Stimulated activated CD8-positive, alpha-beta memory T cell treated with anti-CD3 and anti-CD28 coated beads, Interleukin-4, amount 100 ng/mL, for 24 hours (primary cell): ENCODE results near the gene LAPTM5.
A peak's percentile ranks its signal among the peaks of the same experiment; 100 is the strongest.

Experiments
- DNase-seq: peaks from one replicate; pipeline ENCODE4 v3.0.0-alpha.2; 2020; ENCODE audit warnings: low read depth

LAPTM5 gene

GRCh38 chr1:30728832-30729638 is 28.5 kb downstream of the LAPTM5 start:
- no peak for DNase-seq

- no peak for DNase-seq
Measured at GRCh38 chr1:30728340-30728739, 29.2 kb downstream of the LAPTM5 start.

GRCh38 chr1:30727824-30728223 is 29.8 kb downstream of the LAPTM5 start:
- DNase-seq, result no peak

- DNase-seq, result no peak
Measured at GRCh38 chr1:30726773-30727684, 30.5 kb downstream of the LAPTM5 start.

- DNase-seq, result no peak
Measured at GRCh38 chr1:30726236-30726635, 31.3 kb downstream of the LAPTM5 start.

- no peak for DNase-seq
Measured at GRCh38 chr1:30725450-30726095, 32.0 kb downstream of the LAPTM5 start.

- DNase-seq, result no peak
Measured at GRCh38 chr1:30724655-30725421, 32.7 kb downstream of the LAPTM5 start.

GRCh38 chr1:30724175-30724574 is 33.4 kb downstream of the LAPTM5 start:
- no peak for DNase-seq

- DNase-seq, result no peak
Measured at GRCh38 chr1:30723331-30723755, 34.2 kb downstream of the LAPTM5 start, which contains the start of gene MATN1. Gene MATN1, minus strand, starts transcription at chr1:30723585. Its CDS starts 34 bp downstream, at chr1:30723551.

- no peak for DNase-seq
Measured at GRCh38 chr1:30721812-30722537, 35.6 kb downstream of the LAPTM5 start.

GRCh38 chr1:30721341-30721793 is 36.2 kb downstream of the LAPTM5 start:
- DNase-seq, result no peak

GRCh38 chr1:30720271-30721223 is 37.0 kb downstream of the LAPTM5 start:
- DNase-seq, result no peak

GRCh38 chr1:30719406-30720270 is 37.9 kb downstream of the LAPTM5 start:
- no peak for DNase-seq

GRCh38 chr1:30718636-30719405 is 38.8 kb downstream of the LAPTM5 start:
- DNase-seq, result peak; percentile 76

- DNase-seq, result peak; percentile 99
Measured at GRCh38 chr1:30718091-30718635, 39.4 kb downstream of the LAPTM5 start.

- DNase-seq, result no peak
Measured at GRCh38 chr1:30716646-30717045, 40.9 kb downstream of the LAPTM5 start.

GRCh38 chr1:30715886-30716285 is 41.7 kb downstream of the LAPTM5 start:
- DNase-seq, result no peak

GRCh38 chr1:30715216-30715615 is 42.4 kb downstream of the LAPTM5 start:
- DNase-seq, result no peak
